PC-3 (cell line): ENCODE data around the gene COL19A1.

Experiments
- EZH2 ChIP-seq: fragments of 300-600 bp; sonication (generic); IDR thresholded peaks from one replicate; pipeline ENCODE4 v1.6.1; 2017; ENCODE audit warnings: antibody characterized with exemption, mild to moderate bottlenecking, low read length; ENCODE audit not compliant: unreplicated experiment
- EZH2phosphoT487 ChIP-seq: fragments of 300-600 bp; sonication (generic); IDR thresholded peaks from 2 replicates; pipeline ENCODE4 v1.6.1; 2018; ENCODE audit warnings: mild to moderate bottlenecking, antibody characterized with exemption, low read length, borderline replicate concordance
- TF ChIP-seq, protein P1 (sequence below): fragments of 300-600 bp; sonication (generic); conservative IDR thresholded peaks from 2 replicates; pipeline ENCODE4 v1.5.1; 2017; ENCODE audit warnings: antibody characterized with exemption, low read depth, mild to moderate bottlenecking, low read length

- TF ChIP-seq, protein P1, sequence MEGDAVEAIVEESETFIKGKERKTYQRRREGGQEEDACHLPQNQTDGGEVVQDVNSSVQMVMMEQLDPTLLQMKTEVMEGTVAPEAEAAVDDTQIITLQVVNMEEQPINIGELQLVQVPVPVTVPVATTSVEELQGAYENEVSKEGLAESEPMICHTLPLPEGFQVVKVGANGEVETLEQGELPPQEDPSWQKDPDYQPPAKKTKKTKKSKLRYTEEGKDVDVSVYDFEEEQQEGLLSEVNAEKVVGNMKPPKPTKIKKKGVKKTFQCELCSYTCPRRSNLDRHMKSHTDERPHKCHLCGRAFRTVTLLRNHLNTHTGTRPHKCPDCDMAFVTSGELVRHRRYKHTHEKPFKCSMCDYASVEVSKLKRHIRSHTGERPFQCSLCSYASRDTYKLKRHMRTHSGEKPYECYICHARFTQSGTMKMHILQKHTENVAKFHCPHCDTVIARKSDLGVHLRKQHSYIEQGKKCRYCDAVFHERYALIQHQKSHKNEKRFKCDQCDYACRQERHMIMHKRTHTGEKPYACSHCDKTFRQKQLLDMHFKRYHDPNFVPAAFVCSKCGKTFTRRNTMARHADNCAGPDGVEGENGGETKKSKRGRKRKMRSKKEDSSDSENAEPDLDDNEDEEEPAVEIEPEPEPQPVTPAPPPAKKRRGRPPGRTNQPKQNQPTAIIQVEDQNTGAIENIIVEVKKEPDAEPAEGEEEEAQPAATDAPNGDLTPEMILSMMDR, result no peak
- TF ChIP-seq EZH2, result no peak
- TF ChIP-seq EZH2phosphoT487, result peak; percentile 23; the same call in 1 of the 2 replicates
These were observed 1.3 kb downstream of the COL19A1 start for GRCh38 chr6:69867639-69867976.
